Measurements from ENCODE around the gene CCNI.

The CCNI gene

DNA sequence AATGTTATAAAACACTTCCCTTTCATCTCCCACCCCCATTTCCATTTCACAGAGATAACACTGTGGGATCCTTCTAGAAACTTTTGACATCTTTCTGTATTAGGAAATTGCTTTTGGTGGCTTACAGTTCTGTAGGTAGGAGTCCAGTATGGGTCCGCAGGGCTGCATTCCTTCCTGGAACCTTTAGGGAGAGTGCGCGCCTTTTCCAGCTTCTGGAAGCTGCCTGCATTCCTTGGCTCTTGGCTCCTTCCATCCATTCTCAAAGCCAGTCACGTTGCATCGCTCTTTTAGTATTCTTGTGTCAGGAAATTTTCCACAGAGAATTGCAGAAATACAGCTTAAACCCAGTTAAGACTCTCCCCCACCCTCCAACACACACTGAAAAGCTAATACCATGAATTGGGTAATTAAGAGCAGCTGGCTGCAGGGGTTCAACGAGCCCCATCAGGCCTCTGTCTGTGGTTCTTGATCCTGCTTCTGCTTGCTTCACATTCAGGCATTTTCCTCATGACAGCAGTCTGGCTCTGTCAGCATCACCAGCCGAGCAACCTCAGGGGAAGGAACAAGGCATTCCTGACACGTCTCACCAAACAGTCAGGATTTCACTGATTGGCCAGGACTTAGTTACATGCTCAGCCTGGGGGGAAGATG, 77.4 kb downstream of the CCNI start:
- no peak for DNase-seq

DNA sequence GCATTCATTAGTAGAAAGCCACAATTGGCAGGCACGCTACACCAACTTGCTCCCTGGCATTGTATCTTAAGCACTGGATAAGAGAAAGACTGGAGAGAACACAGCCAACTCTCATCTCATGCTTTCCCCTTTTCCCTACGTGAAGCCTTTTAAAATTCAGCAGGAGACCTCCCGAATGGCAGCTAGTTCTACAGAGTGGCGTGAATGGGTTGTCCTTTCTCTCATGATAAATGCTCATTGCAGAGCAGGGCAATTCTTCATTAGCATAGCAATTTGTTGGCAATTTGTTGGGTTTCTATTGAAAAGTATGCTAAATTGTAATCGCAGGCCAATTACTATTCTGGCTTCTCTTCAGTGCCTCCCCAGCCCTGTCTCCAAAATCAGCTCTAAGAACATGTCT, 78.3 kb downstream of the CCNI start:
- no peak for DNase-seq

Measured in NCI-H524 treated with DMSO at 0.1 percent for 48 hours (cell line).